Measurements from ENCODE around the gene AGPAT2. TPM values are rescaled to one million over a fixed set of nuclear protein-coding genes. Genes with fewer than 3 reads are reported as not detected.

AGPAT2 gene
- total RNA-seq, 2 experiments from 2014 or later = 3.6 to 4.0 TPM

- H3K4me1 ChIP-seq (ENCODE audit: insufficient read depth, low read length) = peaks cover 22% of the 10 kb centered on the region
- Mint-ChIP-seq H3K4me1 (ENCODE audit: low read depth) (peaks cover 12% of the 10 kb centered on the region), H3K4me3 (no peak overlapping the region), H3K27ac (peak overlapping the region; percentile 36), H3K27me3 (peaks cover 2% of the 10 kb centered on the region), H3K9me3 (no peaks in the 10 kb centered on the region), H3K36me3 (ENCODE audit: low read depth) (peaks cover 37% of the 10 kb centered on the region)
- no peaks in the 10 kb centered on the region for H3K27me3 ChIP-seq (ENCODE audit: control insufficient read depth in 1 of 2, insufficient read depth in 2 of 2, low read length in 2 of 2)
- no peak overlapping the region for H3K27ac ChIP-seq (ENCODE audit: low read depth in 1 of 2, low read length in 2 of 2)
- no peak for ATAC-seq (ENCODE audit: poor library complexity)
- DNase-seq = no peak
- POLR2A ChIA-PET = interaction anchor here (0.6 kb wide), 1 partner anchor 69 kb away, joined by 3 read pairs; no protein-coding TSS in a partner anchor
- intact Hi-C loops (cut with DNase I, micrococcal nuclease) = no loop called here
- no peaks in the 10 kb centered on the region for H3K9me3 ChIP-seq (ENCODE audit: control insufficient read depth in 1 of 2, insufficient read depth in 1 of 2, low read length in 2 of 2)
- no peak for TF ChIP-seq CTCF (IDR thresholded peaks at IDR 0.05)
- H3K36me3 ChIP-seq (ENCODE audit: insufficient read depth, low read length) = peaks cover 45% of the 10 kb centered on the region
- CTCF ChIA-PET = no interaction called here
- H3K4me3 ChIP-seq (ENCODE audit: low read length) = no peak overlapping the region
Measured at GRCh38 chr9:136720898-136721338, 33.7 kb upstream of the AGPAT2 start.

- peaks cover 39% of the 10 kb centered on the region for H3K36me3 ChIP-seq (ENCODE audit: insufficient read depth, low read length)
- ChIA-PET POLR2A (no interaction called here), CTCF (no interaction called here)
- peaks cover 16% of the 10 kb centered on the region for H3K4me1 ChIP-seq (ENCODE audit: insufficient read depth, low read length)
- H3K4me3 ChIP-seq (ENCODE audit: low read length) = no peak overlapping the region
- no peak overlapping the region for H3K27ac ChIP-seq (ENCODE audit: low read depth in 1 of 2, low read length in 2 of 2)
- H3K9me3 ChIP-seq (ENCODE audit: control insufficient read depth in 1 of 2, insufficient read depth in 1 of 2, low read length in 2 of 2) = no peaks in the 10 kb centered on the region
- Mint-ChIP-seq H3K4me1 (ENCODE audit: low read depth) (peaks cover 12% of the 10 kb centered on the region), H3K36me3 (ENCODE audit: low read depth) (peaks cover 32% of the 10 kb centered on the region), H3K27me3 (peaks cover 7% of the 10 kb centered on the region), H3K4me3 (no peak overlapping the region), H3K27ac (no peak overlapping the region), H3K9me3 (no peaks in the 10 kb centered on the region)
- no peaks in the 10 kb centered on the region for H3K27me3 ChIP-seq (ENCODE audit: control insufficient read depth in 1 of 2, insufficient read depth in 2 of 2, low read length in 2 of 2)
- TF ChIP-seq CTCF (IDR thresholded peaks at IDR 0.05) = no peak
- intact Hi-C loops (cut with DNase I, micrococcal nuclease) = no loop called here
- peak in 1 of 14 experiments; percentile 22 for DNase-seq
- no peak for ATAC-seq (ENCODE audit: poor library complexity)
Measured at GRCh38 chr9:136720251-136720897, 33.1 kb upstream of the AGPAT2 start.

DNA sequence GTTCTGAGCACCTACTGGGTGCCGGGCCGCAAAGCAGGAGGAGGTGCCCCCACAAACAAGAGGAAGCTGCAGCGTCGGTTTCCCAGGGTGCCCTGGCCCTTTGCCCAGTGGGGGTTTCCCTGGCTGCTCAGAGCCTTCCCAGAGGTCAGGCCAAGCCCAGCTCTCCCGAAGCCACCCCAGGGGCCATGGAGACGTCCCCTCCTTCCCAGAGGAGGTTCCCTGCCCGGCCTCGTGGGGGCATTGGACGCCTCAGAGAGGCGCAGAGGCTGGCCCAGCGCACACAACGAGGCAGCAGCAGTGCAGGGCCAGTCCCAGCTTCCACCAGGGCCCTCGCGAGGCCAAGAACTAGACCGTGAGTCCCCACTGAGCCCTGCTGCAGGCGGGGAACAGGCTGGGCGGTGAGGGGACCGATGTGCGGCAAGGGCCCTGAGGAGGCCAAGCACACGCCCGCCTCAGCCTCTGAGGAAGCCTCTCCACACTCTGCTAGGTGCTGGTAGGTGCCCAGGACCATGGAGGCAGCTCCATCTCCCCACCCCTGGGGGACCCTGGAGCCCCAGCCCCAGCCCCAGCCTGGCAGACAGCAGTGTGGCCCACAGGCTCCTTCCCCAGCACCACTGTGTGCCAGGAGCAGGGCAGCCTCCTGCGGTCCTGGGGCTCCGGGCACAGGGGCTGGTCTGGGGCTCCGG, 32.1 kb upstream of the AGPAT2 start:
- Histone ChIP-seq H3K36me3 (ENCODE audit: insufficient read depth, low read length) (peaks cover 29% of the 10 kb centered on the region), H3K27ac (ENCODE audit: low read depth in 1 of 2, low read length in 2 of 2) (no peak overlapping the region), H3K27me3 (ENCODE audit: control insufficient read depth in 1 of 2, insufficient read depth in 2 of 2, low read length in 2 of 2) (peaks cover 2 to 6% of the 10 kb centered on the region in 2 experiments), H3K4me1 (ENCODE audit: insufficient read depth, low read length) (peaks cover 10% of the 10 kb centered on the region), H3K9me3 (ENCODE audit: control insufficient read depth in 1 of 2, insufficient read depth in 1 of 2, low read length in 2 of 2) (peaks cover 0 to 4% of the 10 kb centered on the region in 2 experiments), H3K4me3 (ENCODE audit: low read length) (no peak overlapping the region)
- ATAC-seq (ENCODE audit: poor library complexity) (no peak), DNase-seq (peak in 3 of 14 experiments; percentile 31 to 64 (median 62))
- Mint-ChIP-seq H3K36me3 (ENCODE audit: low read depth) (peaks cover 22% of the 10 kb centered on the region), H3K27ac (no peak overlapping the region), H3K4me1 (ENCODE audit: low read depth) (peaks cover 9% of the 10 kb centered on the region), H3K27me3 (peaks cover 9% of the 10 kb centered on the region), H3K9me3 (no peaks in the 10 kb centered on the region), H3K4me3 (no peak overlapping the region)
- intact Hi-C loops (cut with DNase I, micrococcal nuclease) = no loop called here
- no peak for TF ChIP-seq CTCF (IDR thresholded peaks at IDR 0.05)
- CTCF ChIA-PET = no interaction called here
- POLR2A ChIA-PET = no interaction called here

Data from CD4-positive, alpha-beta T cell (primary cell).